ENCODE data around the gene NUCKS1. TPM values are rescaled to one million over a fixed set of nuclear protein-coding genes. Genes with fewer than 3 reads are reported as not detected.
A peak's percentile ranks its signal among the peaks of the same experiment; 100 is the strongest.

The NUCKS1 gene
- total RNA-seq, 4 donors from 2014 or later, result 54.8 to 84.8 (median 71.2) TPM

DNA sequence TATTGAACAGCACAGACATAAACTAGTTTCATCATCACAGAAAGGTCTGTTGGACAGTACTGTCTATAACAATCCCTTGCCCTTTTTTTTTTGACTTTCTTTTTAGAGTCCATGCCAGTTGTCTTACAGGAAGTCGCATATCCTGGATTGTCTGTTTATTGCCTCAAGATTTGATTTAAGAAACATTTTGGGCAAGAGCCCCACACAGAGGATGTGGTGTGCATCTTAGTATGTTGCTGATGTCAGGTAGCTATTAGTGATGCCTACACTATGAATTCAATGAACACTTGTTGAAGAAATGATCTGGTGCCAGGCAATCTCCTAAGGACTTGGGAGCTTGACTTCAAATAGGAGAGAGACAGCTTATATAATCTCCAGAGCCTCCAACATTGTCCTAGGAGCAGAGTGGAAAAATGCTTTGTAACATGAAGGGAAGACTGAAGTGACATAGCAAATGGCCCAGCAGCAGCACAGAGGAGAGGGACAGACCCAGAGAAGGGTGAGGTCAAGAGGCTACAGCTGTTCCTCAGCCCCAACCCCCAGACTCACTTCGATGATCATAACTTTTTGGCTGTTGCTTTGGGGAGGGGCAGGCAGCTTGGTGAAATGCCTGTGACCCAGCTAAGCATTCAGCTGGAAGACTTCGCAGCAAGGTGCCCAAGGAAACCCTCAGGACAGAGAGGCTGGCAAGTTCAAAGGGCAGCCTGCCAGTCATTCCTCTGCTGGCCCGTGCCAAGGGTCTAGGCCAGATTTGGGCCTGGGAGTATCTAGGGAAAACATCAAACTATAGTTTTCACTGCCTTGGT, 32.8 kb upstream of the NUCKS1 start:
- no peak for DNase-seq (ENCODE audit: low spot score)
- TF ChIP-seq, protein P1, sequence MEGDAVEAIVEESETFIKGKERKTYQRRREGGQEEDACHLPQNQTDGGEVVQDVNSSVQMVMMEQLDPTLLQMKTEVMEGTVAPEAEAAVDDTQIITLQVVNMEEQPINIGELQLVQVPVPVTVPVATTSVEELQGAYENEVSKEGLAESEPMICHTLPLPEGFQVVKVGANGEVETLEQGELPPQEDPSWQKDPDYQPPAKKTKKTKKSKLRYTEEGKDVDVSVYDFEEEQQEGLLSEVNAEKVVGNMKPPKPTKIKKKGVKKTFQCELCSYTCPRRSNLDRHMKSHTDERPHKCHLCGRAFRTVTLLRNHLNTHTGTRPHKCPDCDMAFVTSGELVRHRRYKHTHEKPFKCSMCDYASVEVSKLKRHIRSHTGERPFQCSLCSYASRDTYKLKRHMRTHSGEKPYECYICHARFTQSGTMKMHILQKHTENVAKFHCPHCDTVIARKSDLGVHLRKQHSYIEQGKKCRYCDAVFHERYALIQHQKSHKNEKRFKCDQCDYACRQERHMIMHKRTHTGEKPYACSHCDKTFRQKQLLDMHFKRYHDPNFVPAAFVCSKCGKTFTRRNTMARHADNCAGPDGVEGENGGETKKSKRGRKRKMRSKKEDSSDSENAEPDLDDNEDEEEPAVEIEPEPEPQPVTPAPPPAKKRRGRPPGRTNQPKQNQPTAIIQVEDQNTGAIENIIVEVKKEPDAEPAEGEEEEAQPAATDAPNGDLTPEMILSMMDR (IDR thresholded peaks at IDR 0.05), result no peak
- ATAC-seq (ENCODE audit: low FRiP score), result no peak

DNA sequence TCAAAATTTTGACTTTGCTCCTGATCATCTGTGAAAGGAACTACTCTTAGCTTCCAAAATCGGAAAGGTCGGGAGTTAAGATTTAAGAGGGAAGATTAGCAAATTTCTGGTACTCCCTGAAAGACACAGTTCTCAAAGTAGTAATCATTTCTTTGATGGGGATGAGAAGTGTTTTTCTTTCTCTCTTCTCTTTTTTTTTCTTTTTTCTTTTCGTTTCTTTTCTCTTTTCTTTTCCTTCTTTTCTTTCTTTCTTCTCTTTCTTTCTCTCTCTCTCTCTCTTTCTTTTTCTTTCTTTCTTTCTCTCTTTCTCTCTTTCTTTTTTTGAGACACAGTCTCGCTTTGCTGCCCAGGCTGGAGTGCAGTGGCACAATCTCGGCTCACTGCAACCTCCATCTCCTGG, 30.4 kb upstream of the NUCKS1 start:
- no peak for DNase-seq (ENCODE audit: low spot score)
- TF ChIP-seq, protein P1 (IDR thresholded peaks at IDR 0.05), result no peak
- ATAC-seq (ENCODE audit: low FRiP score), result no peak

DNA sequence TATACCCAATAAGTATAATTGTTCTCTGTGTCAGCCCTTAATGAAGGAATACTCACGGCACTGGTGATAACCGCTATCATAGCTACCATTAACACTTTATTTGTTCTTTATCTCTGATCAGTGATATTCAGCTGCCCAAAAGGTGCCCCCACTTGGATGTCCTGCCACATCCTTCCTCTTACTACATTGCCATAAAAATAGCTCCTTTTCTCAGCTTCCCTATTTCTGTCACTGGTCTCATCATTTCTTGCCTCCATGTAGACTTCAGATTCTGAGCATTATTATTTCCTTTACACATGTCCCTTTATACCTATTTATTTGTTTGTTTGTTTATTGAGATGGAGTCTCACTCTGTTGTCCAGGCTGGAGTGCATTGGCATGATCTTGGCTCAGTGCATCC, 28.0 kb upstream of the NUCKS1 start:
- ATAC-seq (ENCODE audit: low FRiP score) (no peak), DNase-seq (ENCODE audit: low spot score) (no peak)
- TF ChIP-seq, protein P1 (IDR thresholded peaks at IDR 0.05), result no peak

DNA sequence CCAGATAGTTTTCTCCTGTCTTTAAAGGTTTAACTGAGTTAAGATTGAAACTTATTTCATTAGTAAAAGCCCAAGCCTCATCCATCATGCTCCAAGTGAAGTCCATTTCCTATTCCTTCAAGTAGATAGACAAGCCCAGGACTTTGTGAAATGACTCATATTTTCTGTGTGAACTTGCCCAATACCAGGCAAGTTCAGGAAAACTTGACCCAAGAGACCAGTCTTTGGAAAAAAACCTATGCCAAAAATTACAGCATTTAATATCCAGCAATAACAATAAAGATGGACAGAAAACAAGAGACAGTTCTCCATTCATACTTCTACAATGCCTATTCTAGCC, 25.7 kb upstream of the NUCKS1 start:
- ATAC-seq (ENCODE audit: low FRiP score) (peak; percentile 62), DNase-seq (ENCODE audit: low spot score) (no peak)
- TF ChIP-seq, protein P1 (IDR thresholded peaks at IDR 0.05), result no peak

DNA sequence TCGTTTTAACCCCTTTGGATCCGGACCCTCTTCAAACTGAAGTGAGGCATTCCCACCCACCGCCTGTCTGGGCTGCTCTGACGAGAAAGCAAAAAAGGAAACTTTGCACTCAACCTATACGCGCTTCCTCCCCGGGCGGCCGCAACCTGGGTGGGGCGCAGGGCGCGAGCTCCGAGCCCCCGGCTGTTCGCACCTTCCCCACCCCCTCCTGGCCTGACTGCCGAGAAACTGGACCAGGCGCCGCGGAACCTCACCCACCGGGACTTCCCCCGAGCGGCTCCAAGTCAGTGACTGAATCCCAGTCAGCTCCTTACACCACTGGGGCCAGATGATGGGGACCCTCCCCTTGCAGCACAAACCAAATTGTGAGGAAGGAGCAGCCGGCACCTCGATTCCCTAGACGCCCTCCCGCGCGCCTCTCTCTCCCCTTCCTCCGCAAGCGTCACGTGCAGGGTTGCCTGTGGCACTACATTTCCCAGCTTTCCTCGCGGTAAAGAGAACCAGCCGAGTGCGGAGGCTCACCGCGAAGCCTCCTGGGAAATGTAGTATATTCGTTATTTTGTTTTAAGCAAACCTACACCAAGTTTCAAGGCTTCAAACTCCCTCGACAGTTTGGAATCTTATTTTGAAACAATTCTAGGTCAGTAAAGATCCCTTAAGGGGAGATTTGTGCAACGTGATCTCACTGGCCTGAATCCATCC, 25.2 kb upstream of the NUCKS1 start, which contains the start of gene RAB29:
RAB29 (minus strand) TSS at position 468 of the 702 bp plus-strand sequence. CDS start 526 bp downstream, outside the sequence.
- ATAC-seq (ENCODE audit: low FRiP score) (peak; percentile 86), DNase-seq (ENCODE audit: low spot score) (peak; percentile 48)
- TF ChIP-seq, protein P1 (IDR thresholded peaks at IDR 0.05), result no peak

GRCh38 chr1:205774198-205775014, 24.4 kb upstream of the NUCKS1 start:
- DNase-seq (ENCODE audit: low spot score), result no peak
- TF ChIP-seq, protein P1 (IDR thresholded peaks at IDR 0.05), result no peak
- peak; percentile 50 for ATAC-seq (ENCODE audit: low FRiP score)

Measured in omental fat pad (tissue), 4 donors.